A549 (cell line): ENCODE data around the gene DNAH17. TPM values are rescaled to one million over a fixed set of nuclear protein-coding genes. Genes with fewer than 3 reads are reported as not detected.

Source experiments
- ATAC-seq, 2 experiments: fragments of 200-7000 bp in 1 of 2; fragments of >200 bp in 1 of 2; cut with Nextera tagmentation in 1 of 2; cut with Tn5 transposase in 1 of 2; 3 replicates each; pipeline versions ENCODE4 v1.8.0 to v1.9.1; 2018 to 2020; ENCODE audit warnings: mild to moderate bottlenecking in 1 of 2, moderate library complexity in 1 of 2
- CTCF ChIA-PET: fragments of 300-600 bp; sonication (Branson Sonifier 250); formaldehyde crosslinking; extraction: SDS; loops from one replicate; lab custom pipeline; 2021; ENCODE audit warnings: antibody characterized with exemption, inconsistent platforms; lab: Yijun Ruan, JAX
- POLR2A ChIA-PET: fragments of 350-600 bp; formaldehyde crosslinking; extraction: SDS; loops from one replicate; lab custom pipeline; 2021; ENCODE audit warnings: antibody characterized with exemption, inconsistent platforms; lab: Yijun Ruan, JAX
- DNase-seq, 2 experiments: peaks; one replicate each; pipeline versions ENCODE4 v3.0.0 to v3.0.0-alpha.2; 2011 to 2016; ENCODE audit warnings: low read depth in 1 of 2, low spot score in 1 of 2
- FAIRE-seq: peaks from 2 replicates; lab custom pipeline; 2011; peaks lifted over from hg19 to GRCh38; lab: Jason Lieb, UNC
- H3K27ac ChIP-seq, 2 experiments: fragments of >200 bp; sonication (Bioruptor Twin); formaldehyde crosslinking; 3 replicates each; pipeline ENCODE4 v1.5.1; 2016 to 2017
- H3K4me1 ChIP-seq: fragments of >200 bp; sonication (Bioruptor Twin); formaldehyde crosslinking; 3 replicates; pipeline ENCODE4 v1.6.1; 2016
- H3K4me2 ChIP-seq: fragments of >200 bp; sonication (Bioruptor Twin); formaldehyde crosslinking; 3 replicates; pipeline ENCODE4 v1.6.1; 2016
- H3K4me3 ChIP-seq: fragments of >200 bp; sonication (Bioruptor Twin); formaldehyde crosslinking; 3 replicates; pipeline ENCODE4 v1.5.1; 2016
- H3K9me3 ChIP-seq: fragments of >200 bp; sonication (Bioruptor Twin); formaldehyde crosslinking; 3 replicates; pipeline ENCODE4 v1.6.1; 2016
- ATOH8 ChIP-seq: fragments of 250-450 bp; sonication (Bioruptor Pico); IDR thresholded peaks from 2 replicates; pipeline ENCODE4 v1.5.0; 2020; ENCODE audit warnings: low read depth, mild to moderate bottlenecking, moderate library complexity
- BHLHE40 ChIP-seq: IDR thresholded peaks from 2 replicates; pipeline ENCODE4 v1.6.1; 2012; ENCODE audit warnings: low read depth, low read length, inconsistent platforms
- CBX2 ChIP-seq: fragments of 200-600 bp; sonication (generic); IDR thresholded peaks from 2 replicates; pipeline ENCODE4 v1.6.1; 2016; ENCODE audit warnings: low read depth, mild to moderate bottlenecking, borderline replicate concordance
- CBX8 ChIP-seq: fragments of 200-600 bp; sonication (generic); IDR thresholded peaks from 2 replicates; pipeline ENCODE4 v1.6.1; 2016
- CEBPB ChIP-seq, 2 experiments: fragments of >200 bp in 1 of 2; sonication (Bioruptor Twin) in 1 of 2; formaldehyde crosslinking in 1 of 2; IDR thresholded peaks; 2 replicates each; pipeline ENCODE4 v1.6.1; 2012 to 2016
- CHD2 ChIP-seq: fragments of 150-350 bp; IDR thresholded peaks from 2 replicates; pipeline ENCODE4 v1.6.1; 2014; ENCODE audit warnings: low read length; ENCODE audit not compliant: partially characterized antibody
- E2F6 ChIP-seq: IDR thresholded peaks from 2 replicates; pipeline ENCODE4 v1.6.1; 2012; ENCODE audit warnings: low read depth, borderline replicate concordance
- EP300 ChIP-seq, 2 experiments: fragments of >200 bp; sonication (Bioruptor Twin); formaldehyde crosslinking; IDR thresholded peaks; 2 replicates in 1 of 2; 3 replicates in 1 of 2; pipeline ENCODE4 v1.6.1; 2016 to 2017
- HEYL ChIP-seq: fragments of 250-450 bp; sonication (Bioruptor Pico); IDR thresholded peaks from 2 replicates; pipeline ENCODE4 v1.8.0; 2021; ENCODE audit warnings: mild to moderate bottlenecking, moderate library complexity
- HOXA7 ChIP-seq: fragments of 250-450 bp; sonication (Bioruptor Pico); IDR thresholded peaks from 2 replicates; pipeline ENCODE4 v1.5.0; 2020; ENCODE audit warnings: mild to moderate bottlenecking, moderate library complexity
- MAFK ChIP-seq: fragments of 450-650 bp; IDR thresholded peaks from 2 replicates; pipeline ENCODE4 v1.6.1; 2014; ENCODE audit not compliant: partially characterized antibody
- MAZ ChIP-seq: fragments of 150-350 bp; IDR thresholded peaks from 2 replicates; pipeline ENCODE4 v1.6.1; 2014; ENCODE audit warnings: antibody characterized with exemption, low read depth, low read length, borderline replicate concordance
- MYC ChIP-seq: IDR thresholded peaks from 2 replicates; pipeline ENCODE4 v1.6.1; 2012; ENCODE audit warnings: mild to moderate bottlenecking, inconsistent platforms, low read length, improper control_type of control experiment, borderline replicate concordance
- NPAS2 ChIP-seq: fragments of 250-450 bp; sonication (Bioruptor Pico); IDR thresholded peaks from 2 replicates; pipeline ENCODE4 v1.8.0; 2022; ENCODE audit warnings: mild to moderate bottlenecking, moderate library complexity, borderline replicate concordance
- NR3C1 ChIP-seq: fragments of >200 bp; sonication (Bioruptor Twin); formaldehyde crosslinking; IDR thresholded peaks from 3 replicates; pipeline ENCODE4 v1.6.1; 2017
- PBX3 ChIP-seq: IDR thresholded peaks from 2 replicates; pipeline ENCODE4 v1.6.1; 2012
- POLR2AphosphoS2 ChIP-seq: conservative IDR thresholded peaks from 2 replicates; pipeline ENCODE4 v1.6.1; 2012; ENCODE audit warnings: low read length, improper control_type of control experiment, inconsistent platforms
- RAD21 ChIP-seq, 2 experiments: fragments of >200 bp in 1 of 2; sonication (Bioruptor Twin) in 1 of 2; formaldehyde crosslinking in 1 of 2; IDR thresholded peaks in 1 of 2; conservative IDR thresholded peaks in 1 of 2; 2 replicates in 1 of 2; 3 replicates in 1 of 2; pipeline ENCODE4 v1.6.1; 2012 to 2018; ENCODE audit warnings: inconsistent platforms in 1 of 2
- TP53 ChIP-seq: fragments of 250-450 bp; sonication (Bioruptor Pico); IDR thresholded peaks from 2 replicates; pipeline ENCODE4 v1.5.0; 2021; ENCODE audit warnings: mild to moderate bottlenecking, moderate library complexity
- ZNF302 ChIP-seq: fragments of 250-450 bp; sonication (Bioruptor Pico); IDR thresholded peaks from 2 replicates; pipeline ENCODE4 v1.9.0; 2021; ENCODE audit warnings: inconsistent platforms, mild to moderate bottlenecking, moderate library complexity
- WGBS: methylation state at CpG from one replicate; pipeline ENCODE4 v1.1.6; 2017; ENCODE audit errors: missing lambda C conversion rate; 5-methylcytosine and 5-hydroxymethylcytosine counted together
- polyA plus RNA-seq, 4 experiments: library from polyadenylated mRNA; depleted of rRNA in 3 of 4; stranded (reverse); fragments of >200 nt; fragmentation: RNase III in 1 of 4; extraction: RNeasy Plus Mini Kit Qiagen cat#74134 plus additional on column Dnase treatment in 1 of 4; gene quantifications; 2 replicates in 3 of 4; 3 replicates in 1 of 4; pipeline ENCODE4 v1.2.3, GENCODE V29; 2011 to 2017

Gene DNAH17
- polyA plus RNA-seq, 2 of the 4 experiments (the other 2 are of a cell fraction), result 0.21 to 0.26 TPM

- ATAC-seq (peak in 1 of 2 experiments; percentile 45; a peak in 3 of 6 replicates), FAIRE-seq (no peak), DNase-seq (peak in 1 of 2 experiments; percentile 42)
- WGBS, result 15% methylated on average over 6 of the region's 6 CpGs
- Histone ChIP-seq H3K9me3 (no peaks in the 10 kb centered on the region; the same call in 2 of the 3 replicates), H3K4me1 (peaks cover 77% of the 10 kb centered on the region), H3K4me2 (peak overlapping the region; percentile 76), H3K4me3 (peak overlapping the region; percentile 9; the same call in 1 of the 3 replicates), H3K27ac (peak overlapping the region; percentile 94 to 99)
- POLR2A ChIA-PET, result interaction anchor here (0.6 to 2.7 kb wide), 13 partner anchors 12 to 172 kb away, joined by 3 to 37 read pairs (median 5); no protein-coding TSS in a partner anchor
- CTCF ChIA-PET, result interaction anchor here (0.6 to 4.9 kb wide), 12 partner anchors 13 to 124 kb away, joined by 3 to 35 read pairs (median 4); no protein-coding TSS in a partner anchor
- TF ChIP-seq CBX2, result no peak
- peak; percentile 79; the same call in 1 of the 2 replicates for TF ChIP-seq ZNF302
Observed at GRCh38 chr17:78592991-78593329, 15.8 kb upstream of the DNAH17 start.

GRCh38 chr17:78591263-78591671 is 14.1 kb upstream of the DNAH17 start:
- ChIA-PET POLR2A (interaction anchor here (1.3 to 2.7 kb wide), 2 partner anchors 86 to 116 kb away, joined by 3 to 37 read pairs; no protein-coding TSS in a partner anchor), CTCF (interaction anchor here (0.7 to 3.1 kb wide), 8 partner anchors 11 to 117 kb away, joined by 3 to 35 read pairs (median 4); no protein-coding TSS in a partner anchor)
- ATAC-seq (no peak), DNase-seq (no peak), FAIRE-seq (no peak)
- Histone ChIP-seq H3K27ac (peak overlapping the region; percentile 94 to 99), H3K4me2 (peak overlapping the region; percentile 58), H3K9me3 (no peaks in the 10 kb centered on the region; the same call in 2 of the 3 replicates), H3K4me1 (peaks cover 64% of the 10 kb centered on the region), H3K4me3 (no peak overlapping the region)
- WGBS, result 86% methylated on average over 16 of the region's 16 CpGs
- TF ChIP-seq RAD21 (conservative IDR thresholded peaks at IDR 0.05 in 1 of 2, IDR thresholded peaks at IDR 0.05 in 1 of 2), result no peak
- 0 out of 2 replicates have a peak, but pooled peaks have one; percentile 19 for TF ChIP-seq HEYL (CRISPR knock-in tag)
- no peak for TF ChIP-seq CBX8
- no peak for TF ChIP-seq TP53
- no peak for TF ChIP-seq HOXA7 (CRISPR knock-in tag)

GRCh38 chr17:78589885-78590284 is 12.7 kb upstream of the DNAH17 start:
- H3K4me2 ChIP-seq, result peak overlapping the region; percentile 16; the same call in 2 of the 3 replicates

GRCh38 chr17:78589031-78589675 is 12.0 kb upstream of the DNAH17 start:
- Histone ChIP-seq H3K9me3 (no peaks in the 10 kb centered on the region), H3K27ac (peak overlapping the region; percentile 94 to 99), H3K4me2 (no peak overlapping the region), H3K4me3 (no peak overlapping the region), H3K4me1 (peaks cover 55% of the 10 kb centered on the region)
- DNase-seq (no peak), FAIRE-seq (no peak), ATAC-seq (no peak)
- TF ChIP-seq PBX3, result no peak
- TF ChIP-seq EP300 (IDR thresholded peaks at IDR 0.05), result no peak
- no peak for TF ChIP-seq CEBPB (IDR thresholded peaks at IDR 0.05)
- no peak for TF ChIP-seq MAZ
- TF ChIP-seq BHLHE40, result no peak
- TF ChIP-seq POLR2AphosphoS2, result no peak
- TF ChIP-seq NPAS2 (CRISPR knock-in tag), result no peak
- no peak for TF ChIP-seq MAFK
- TF ChIP-seq E2F6, result no peak
- no peak for TF ChIP-seq NR3C1
- TF ChIP-seq CHD2, result no peak
- ChIA-PET CTCF (interaction anchor here (1.0 kb wide), 1 partner anchor 92 kb away, joined by 3 read pairs; no protein-coding TSS in a partner anchor), POLR2A (no interaction called here)
- 89% methylated on average over 18 of the region's 18 CpGs for WGBS

More at GRCh38 chr17:78589885-78590284, 12.7 kb upstream of the DNAH17 start:
- H3K27ac ChIP-seq, result peak overlapping the region; percentile 94 to 99
- peaks cover 59% of the 10 kb centered on the region for H3K4me1 ChIP-seq
- H3K4me3 ChIP-seq, result no peak overlapping the region
- TF ChIP-seq ATOH8 (CRISPR knock-in tag) (peak; percentile 55; the same call in 1 of the 2 replicates), MYC (no peak)
- TF ChIP-seq, all 56 proteins: peak for 1
- no peaks in the 10 kb centered on the region; the same call in 2 of the 3 replicates for H3K9me3 ChIP-seq
- 80% methylated on average over 13 of the region's 13 CpGs for WGBS
- ATAC-seq, result no peak
- DNase-seq, result peak in 1 of 2 experiments; percentile 41
- POLR2A ChIA-PET, result no interaction called here
- CTCF ChIA-PET, result interaction anchor here (0.8 to 1.4 kb wide), 3 partner anchors 9 to 93 kb away, joined by 3 to 5 read pairs (median 3); no protein-coding TSS in a partner anchor
- no peak for FAIRE-seq
